GM12892 (cell line): Measurements from ENCODE around the gene ETFB.

ENCODE experiments used
- POLR2A ChIP-seq: IDR thresholded peaks from 2 replicates; pipeline ENCODE4 v1.6.1; 2011; ENCODE audit warnings: low read depth, low read length, control low read depth
- POLR2AphosphoS5 ChIP-seq: IDR thresholded peaks from 2 replicates; pipeline ENCODE4 v1.6.1; 2011; ENCODE audit warnings: low read depth, low read length, control low read depth

DNA sequence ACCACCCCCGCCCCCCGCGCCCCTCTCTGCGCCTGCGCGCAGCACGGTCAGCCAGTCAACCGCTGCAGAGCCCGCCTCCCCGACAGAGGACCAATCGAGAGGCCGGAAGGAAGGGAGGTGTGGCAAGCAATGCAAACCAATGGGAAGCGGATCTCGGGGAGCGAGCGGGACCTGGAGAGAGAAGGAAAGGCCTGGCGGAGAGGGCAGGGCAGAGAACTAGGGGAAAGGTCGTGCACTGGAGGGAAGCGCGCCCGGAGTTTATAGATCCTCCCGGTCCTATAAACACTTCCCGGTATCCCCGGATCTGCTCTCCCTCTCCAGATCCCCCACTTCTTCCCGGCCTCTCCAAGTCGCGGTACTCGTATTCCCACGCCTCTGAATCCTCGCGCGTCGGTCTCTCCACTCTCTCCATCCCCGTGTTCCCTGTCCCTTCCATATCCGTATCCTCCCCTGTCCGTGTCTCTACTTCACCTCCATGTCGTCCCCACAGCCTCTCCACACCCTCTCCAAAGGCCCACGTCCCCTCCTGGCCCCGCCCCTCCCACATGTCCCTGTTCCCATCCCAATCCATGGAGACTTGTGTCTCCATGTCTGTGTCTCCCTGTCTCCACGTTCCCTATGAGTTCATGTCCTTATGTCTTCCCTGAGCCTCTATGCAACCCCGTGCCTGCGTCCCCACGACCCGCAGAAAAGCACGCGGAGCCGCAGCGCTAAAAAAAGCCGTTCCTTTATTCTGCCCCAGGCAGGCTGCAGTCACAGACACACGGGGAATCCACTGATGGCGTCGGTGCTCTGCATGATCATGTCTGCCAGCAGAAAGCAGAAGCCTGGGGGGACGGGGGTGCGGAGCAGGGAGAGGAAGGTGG, 434 bp upstream of the ETFB start:
- TF ChIP-seq POLR2AphosphoS5 (peak; percentile 81), POLR2A (peak; percentile 83)
